Stimulated activated naive CD4-positive, alpha-beta T cell treated with Interleukin-2 at 50 U/mL for 16 hours (primary cell): ENCODE data around the gene WFS1.
A peak's percentile ranks its signal among the peaks of the same experiment; 100 is the strongest.

Experiments
- DNase-seq: peaks from one replicate; lab custom pipeline; 2025; lab: John Stamatoyannopoulos, UW

Gene WFS1, protein sequence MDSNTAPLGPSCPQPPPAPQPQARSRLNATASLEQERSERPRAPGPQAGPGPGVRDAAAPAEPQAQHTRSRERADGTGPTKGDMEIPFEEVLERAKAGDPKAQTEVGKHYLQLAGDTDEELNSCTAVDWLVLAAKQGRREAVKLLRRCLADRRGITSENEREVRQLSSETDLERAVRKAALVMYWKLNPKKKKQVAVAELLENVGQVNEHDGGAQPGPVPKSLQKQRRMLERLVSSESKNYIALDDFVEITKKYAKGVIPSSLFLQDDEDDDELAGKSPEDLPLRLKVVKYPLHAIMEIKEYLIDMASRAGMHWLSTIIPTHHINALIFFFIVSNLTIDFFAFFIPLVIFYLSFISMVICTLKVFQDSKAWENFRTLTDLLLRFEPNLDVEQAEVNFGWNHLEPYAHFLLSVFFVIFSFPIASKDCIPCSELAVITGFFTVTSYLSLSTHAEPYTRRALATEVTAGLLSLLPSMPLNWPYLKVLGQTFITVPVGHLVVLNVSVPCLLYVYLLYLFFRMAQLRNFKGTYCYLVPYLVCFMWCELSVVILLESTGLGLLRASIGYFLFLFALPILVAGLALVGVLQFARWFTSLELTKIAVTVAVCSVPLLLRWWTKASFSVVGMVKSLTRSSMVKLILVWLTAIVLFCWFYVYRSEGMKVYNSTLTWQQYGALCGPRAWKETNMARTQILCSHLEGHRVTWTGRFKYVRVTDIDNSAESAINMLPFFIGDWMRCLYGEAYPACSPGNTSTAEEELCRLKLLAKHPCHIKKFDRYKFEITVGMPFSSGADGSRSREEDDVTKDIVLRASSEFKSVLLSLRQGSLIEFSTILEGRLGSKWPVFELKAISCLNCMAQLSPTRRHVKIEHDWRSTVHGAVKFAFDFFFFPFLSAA

GRCh38 chr4:6269616-6270511 lies at the start of gene WFS1:
Gene WFS1, plus strand, starts transcription at chr4:6269850. Its CDS starts 7,606 bp downstream, at chr4:6277456.
- peak; percentile 98 for DNase-seq

GRCh38 chr4:6221301-6221850 lies 48.3 kb upstream of the WFS1 start:
- no peak for DNase-seq

- DNase-seq = peak; percentile 30
Measured at GRCh38 chr4:6221851-6222760, 47.5 kb upstream of the WFS1 start.

GRCh38 chr4:6222761-6223292 lies 46.8 kb upstream of the WFS1 start:
- no peak for DNase-seq

GRCh38 chr4:6224735-6225134 lies 44.9 kb upstream of the WFS1 start:
- no peak for DNase-seq

DNA sequence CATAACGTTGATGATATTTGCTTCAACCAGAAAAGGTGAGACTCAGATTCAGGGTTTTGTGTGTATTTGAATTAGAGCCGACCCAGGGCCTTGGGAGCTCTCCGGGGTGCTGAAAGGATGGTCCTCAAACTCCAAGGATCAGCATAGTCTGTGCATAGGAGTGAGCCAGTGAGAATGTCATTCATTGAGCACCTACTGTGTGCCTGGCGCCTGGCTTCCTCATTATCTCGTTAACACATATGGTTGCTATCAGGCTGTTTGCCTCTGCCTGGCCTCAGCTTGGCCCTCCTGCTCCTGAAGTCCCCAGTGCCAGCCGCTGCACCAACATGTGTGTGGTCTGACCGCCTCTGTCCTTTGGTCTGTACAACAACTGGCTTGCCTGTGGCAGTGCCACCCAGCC lies 44.2 kb upstream of the WFS1 start:
- no peak for DNase-seq

DNA sequence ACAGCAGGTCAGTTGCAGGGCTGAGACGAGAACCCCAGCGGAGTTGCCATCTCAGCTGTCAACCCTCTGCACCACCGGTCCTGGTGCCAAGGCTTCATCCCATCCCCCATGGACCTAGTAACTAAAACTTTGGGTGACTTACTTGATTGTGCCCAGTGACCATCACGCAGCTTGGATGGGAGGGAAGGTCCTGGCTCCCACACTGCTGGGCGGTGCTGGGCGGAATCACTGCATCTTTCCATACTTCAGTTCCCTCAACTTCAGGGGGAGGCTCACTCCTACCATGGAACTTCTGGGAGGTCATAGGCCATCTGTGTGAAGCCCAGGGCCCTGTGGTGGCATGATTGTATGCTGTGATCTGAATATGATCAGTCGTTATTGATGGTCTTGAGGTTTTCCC lies 43.1 kb upstream of the WFS1 start:
- no peak for DNase-seq

- no peak for DNase-seq
Measured at GRCh38 chr4:6227412-6228157, 42.1 kb upstream of the WFS1 start.

DNA sequence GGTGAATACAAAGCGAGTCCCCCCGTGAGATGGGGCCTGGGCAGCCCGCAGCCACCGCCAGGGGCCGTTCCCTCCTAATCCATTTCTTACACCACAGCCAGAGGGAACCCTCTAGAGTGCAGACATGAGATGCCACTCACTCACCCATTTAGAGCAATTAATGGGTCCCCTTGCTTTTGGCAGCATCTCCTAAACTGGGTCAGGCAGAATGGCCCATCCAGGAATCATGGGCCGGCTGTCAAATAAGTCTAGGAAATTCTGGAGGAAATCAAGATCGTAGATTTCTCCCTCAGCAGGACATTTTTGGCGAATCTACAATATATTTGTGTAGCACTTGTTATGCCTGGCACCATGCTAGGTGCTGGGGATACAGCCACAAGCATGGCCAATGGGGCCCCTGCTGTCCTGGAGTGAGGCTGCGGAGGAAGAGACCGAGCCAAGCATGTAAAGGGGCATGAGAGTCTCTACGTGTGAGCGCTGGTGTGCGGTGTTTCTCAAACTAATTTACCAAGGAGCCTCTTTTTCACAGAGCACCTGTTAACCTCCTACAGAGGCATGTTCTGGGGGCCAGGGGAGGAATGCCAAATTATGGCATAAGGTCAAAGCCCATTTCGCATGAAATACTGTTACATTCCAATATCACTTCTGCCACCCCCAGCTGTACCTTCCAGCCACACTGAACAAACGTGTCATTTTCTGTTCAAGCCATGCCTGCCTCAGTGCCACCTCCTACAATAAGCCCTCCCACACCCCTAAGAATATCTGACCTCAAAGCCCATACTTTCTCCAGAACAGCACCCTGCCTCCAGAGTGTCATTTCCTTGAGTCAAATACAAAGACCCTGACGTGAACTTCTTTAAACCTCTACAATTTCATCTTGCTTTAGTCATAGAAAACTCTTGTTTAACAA lies 41.2 kb upstream of the WFS1 start:
- no peak for DNase-seq

GRCh38 chr4:6229095-6229494 lies 40.6 kb upstream of the WFS1 start:
- DNase-seq = no peak

DNA sequence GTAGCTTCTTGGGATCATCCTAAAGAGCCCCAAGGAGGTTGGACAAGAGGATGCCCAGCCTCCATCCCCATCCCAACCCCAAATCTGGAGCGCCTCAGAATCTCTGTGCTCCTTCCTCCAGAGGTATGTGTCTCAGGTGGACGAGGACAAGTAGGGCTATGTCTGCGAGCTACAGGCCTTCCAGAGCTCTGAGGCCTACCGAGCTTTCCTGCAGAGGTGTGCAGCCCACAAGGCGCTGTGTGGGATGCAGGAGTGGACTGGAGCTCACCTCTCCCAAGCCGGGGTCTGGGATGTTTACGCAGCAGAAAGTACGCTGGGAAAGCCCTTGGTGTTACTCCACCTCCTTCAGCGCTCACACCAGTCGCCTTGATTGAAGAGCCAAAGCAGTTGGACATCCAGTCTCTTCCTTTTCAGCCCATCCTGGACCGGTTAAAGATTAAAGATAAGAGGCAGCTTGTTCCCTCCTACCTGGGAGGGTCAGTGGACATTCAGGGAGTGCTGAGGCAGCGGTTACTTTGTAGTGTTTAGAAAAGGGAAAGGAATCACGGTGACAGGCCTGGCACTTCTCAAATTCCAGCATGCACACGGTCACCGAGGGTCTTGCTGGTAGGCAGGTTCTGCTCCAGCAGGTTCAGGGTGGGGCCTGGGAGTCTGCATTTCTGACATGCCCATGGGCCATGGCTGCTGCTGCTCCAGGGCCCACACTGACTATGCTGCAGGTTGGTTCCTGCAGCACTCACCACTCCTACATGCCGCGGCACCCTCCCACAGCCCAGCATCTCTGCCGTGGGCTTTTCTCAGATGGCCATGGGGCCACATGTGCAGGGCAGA lies 39.8 kb upstream of the WFS1 start:
- DNase-seq = no peak

DNA sequence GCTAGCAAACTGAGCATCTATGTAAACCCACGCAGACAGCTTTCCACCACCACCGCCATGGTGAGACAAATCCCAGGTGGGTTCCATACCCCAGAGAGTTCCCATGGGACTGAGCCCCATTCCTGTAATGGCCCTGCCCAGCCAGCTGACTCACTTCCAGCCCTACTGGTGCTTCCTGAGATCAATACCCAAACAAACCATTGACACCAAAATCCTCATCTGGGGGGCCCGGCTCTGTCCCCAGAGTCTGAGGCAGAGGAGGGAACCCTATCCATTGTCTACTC lies 39.2 kb upstream of the WFS1 start:
- no peak for DNase-seq

DNA sequence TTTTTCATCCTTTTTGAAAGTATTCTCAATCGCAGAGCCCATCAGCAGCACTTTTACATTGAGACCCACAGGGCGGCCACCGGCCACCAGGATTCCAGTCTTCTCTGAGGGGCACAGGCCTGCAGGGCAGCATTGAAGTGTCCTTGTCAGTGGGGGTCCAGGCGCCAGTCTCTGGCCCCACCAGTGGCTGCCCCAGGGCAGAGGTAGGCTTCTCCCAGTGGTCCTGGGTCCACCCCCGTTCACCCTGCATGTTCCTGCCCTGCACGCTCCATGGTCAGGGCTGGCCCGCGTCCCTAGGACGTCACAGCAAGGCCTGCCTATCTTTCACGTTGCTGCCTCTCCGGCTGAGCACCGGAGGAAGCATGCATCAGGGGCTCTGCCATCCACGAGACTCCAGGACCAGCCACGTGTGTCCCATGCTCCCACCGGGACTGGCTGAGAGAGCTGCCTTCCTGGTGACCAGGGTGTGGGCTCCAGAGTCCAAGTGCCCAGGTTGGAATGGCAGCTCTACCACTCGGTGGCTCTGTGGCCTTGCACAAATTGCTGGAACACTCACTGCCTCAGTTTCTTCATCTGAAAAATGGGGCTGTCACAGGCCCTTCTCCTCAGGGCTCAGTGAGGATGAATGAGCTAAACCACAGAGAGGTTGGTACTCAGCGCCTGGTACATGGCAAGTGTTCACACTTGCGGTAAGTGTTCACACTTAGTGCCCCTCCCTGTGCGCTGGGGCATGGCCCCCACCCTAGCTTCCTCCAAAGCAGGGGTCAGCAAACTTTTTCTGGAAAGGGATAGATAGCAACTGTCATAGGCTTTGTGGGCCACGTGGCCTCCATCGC lies 38.6 kb upstream of the WFS1 start:
- DNase-seq = no peak

- no peak for DNase-seq
Measured at GRCh38 chr4:6231663-6232165, 37.9 kb upstream of the WFS1 start.

- no peak for DNase-seq
Measured at GRCh38 chr4:6232836-6233785, 36.5 kb upstream of the WFS1 start.

- no peak for DNase-seq
Measured at GRCh38 chr4:6233929-6234328, 35.7 kb upstream of the WFS1 start.
